ENCODE results near the gene GRAMD1B.

GRAMD1B gene

GRCh38 chr11:123429913-123430720 is at the start of gene GRAMD1B:
TSS of gene GRAMD1B (plus strand) at chr11:123430269. CDS start at chr11:123430793, 524 bp downstream.
- DNase-seq, result peak; percentile 12

DNA sequence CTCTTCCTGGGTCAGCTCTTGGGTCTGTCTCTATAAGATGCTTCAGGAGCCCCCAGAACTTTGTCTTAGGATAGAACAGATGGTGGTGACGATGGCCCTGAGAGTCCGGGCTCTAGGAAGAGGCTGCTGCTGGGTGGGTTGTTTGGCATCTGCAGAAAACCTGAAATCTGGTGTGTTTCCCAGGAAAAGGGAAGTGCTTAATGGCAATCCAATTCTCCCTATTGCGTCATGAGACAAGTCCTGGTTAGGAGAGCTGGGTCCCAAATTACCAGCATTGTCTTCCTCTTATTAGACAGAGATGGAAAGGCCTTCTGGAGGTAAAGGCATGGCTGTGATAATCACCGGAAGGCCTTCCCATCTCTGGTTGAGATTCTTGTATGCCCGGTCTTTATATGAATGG is 48.9 kb upstream of the GRAMD1B start:
- DNase-seq, result no peak

DNA sequence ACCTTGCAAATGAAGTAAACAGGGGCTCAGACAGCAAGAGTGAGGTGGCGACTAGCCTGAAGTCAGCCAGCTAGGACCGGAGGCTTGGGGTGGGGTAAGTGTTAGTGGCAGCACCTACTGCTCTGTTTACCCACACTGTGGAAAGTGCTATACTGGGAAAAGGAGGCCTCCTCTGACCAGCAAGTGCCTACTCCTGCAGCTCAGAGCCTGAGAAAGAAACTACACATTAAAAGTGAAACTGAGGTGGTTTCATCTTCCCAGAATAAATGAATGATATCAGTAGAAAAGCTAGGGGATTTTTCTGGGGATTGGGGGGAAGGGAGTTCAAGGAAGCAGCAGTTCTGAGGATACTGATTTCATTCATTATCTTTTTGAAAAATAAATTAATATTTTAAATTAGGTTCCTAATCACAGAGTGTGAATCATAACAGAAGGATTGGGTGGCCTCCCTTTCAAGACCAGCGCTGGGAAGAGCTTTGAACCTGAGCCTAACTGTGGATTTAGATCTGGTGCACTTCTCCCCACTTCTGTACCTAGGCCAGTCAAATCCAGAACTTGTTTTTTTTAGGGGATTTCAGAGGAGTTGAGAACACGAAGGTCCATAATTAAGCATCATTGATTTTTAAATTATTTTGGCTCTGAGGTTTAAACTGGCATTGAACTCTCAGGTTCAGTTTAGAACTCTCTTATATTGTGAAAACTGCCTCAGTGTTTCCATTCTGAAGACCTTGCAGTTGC is 48.1 kb upstream of the GRAMD1B start:
- DNase-seq, result no peak

GRCh38 chr11:123382555-123383074 is 47.5 kb upstream of the GRAMD1B start:
- DNase-seq, result no peak

DNA sequence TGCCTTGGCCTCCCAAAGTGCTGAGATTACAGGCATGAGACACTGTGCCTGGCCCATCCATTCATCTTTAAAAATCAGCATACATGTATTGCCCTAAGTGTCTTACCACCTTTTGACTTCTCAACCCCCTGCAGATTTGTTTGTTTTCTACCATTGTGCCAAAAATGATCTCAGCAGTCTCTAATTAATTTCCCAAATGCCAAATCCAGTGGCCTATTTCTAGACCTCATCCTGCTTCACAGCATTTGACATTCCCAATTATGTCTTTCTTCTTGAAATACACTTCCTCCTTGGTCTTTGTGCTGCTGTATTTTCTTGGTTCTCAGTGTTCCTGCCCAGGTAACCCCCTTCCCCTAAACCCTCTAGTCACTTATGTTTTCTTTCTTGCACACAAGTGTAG is 46.0 kb upstream of the GRAMD1B start:
- DNase-seq, result no peak

- no peak for DNase-seq
These were observed 43.1 kb upstream of the GRAMD1B start for GRCh38 chr11:123386796-123387510.

GRCh38 chr11:123388640-123389039 is 41.4 kb upstream of the GRAMD1B start:
- no peak for DNase-seq

DNA sequence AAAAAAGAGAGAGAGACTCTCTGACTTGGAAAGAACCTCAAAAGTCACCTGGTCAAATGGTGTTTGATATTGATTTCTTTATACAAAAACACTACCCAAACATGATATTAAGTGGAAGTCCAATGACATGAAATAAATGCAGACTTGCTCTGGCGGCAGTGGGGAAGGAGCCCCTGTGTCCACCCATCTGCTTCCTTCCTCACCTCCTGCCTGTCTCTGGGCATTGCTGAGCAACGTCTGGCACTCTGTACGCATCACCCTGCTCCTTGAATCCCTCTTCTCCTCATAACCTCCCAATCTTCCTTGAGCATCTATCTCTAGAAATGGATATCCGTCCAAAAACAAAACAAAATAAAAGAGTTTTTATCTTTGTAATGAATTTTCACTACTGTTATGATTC is 39.9 kb upstream of the GRAMD1B start:
- DNase-seq, result no peak

DNA sequence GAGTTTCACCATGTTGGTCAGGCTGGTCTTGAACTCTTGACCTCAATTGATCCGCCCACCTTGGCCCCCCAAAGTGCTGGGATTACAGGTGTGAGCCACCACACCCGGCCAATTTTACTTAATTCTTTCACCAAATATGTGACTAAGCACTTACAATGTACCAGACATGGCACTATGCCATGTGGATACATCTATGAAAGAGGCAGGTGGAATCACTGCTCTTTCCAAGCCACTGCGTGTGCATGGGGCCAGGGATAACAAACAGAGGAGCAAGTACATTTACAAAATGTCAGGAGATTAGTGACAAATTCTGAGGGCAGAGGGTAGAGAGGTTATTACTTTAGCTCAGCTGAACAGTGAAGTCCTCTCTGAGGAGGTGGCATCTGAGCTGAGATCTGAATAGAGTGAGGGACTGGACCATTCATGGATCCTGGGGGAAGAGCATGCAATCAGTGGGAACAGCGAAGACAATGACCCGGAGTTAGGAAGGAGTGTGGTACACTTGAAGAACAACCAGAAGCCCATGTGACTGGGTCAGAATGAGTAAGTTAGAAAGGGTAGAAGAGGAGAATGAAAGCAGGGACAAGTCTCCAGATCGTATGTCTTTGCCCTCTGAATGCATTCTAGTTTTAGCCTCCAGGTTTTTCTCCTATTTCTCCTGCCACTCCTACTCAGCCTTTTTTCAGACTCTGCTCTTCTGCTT is 38.3 kb upstream of the GRAMD1B start:
- no peak for DNase-seq

DNA sequence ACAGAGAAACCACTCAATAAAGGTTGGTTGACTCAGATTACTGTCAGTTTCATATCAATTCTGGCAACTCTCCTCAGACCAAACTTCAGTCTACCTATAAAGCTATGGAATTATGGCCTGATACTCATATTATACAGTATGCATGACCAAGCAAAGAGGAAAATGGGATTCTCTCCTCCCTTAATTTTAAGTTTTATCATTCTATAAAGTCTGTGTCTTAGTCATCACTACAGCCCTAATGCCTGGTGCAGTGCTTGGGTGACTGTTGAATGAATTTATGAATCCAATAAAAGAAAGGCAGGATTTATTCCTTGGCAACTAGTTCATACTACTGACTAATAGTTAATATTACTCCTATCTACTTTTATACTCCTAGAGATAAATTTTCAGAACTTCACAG is 37.6 kb upstream of the GRAMD1B start:
- DNase-seq, result no peak

DNA sequence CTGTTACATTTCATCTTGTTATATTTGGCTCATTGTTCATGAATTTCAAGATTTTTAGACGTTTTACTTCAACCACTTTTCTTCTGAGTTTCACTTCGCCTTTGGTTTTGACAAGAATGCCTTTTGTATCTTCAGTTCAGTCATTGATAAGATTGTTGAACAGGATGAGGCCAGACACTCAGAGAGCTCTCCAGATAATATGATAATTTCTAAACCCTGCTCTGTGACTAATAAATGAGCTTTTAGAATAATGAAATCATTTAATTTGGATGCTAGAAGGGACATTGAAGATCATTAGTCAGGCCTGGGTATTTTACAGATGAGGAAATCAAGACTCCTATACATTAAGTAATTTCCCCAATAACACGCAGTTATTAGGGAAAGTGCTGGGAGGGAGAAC is 37.2 kb upstream of the GRAMD1B start:
- no peak for DNase-seq

GRCh38 chr11:123393312-123393927 is 36.6 kb upstream of the GRAMD1B start:
- no peak for DNase-seq

GRCh38 chr11:123404676-123405075 is 25.4 kb upstream of the GRAMD1B start:
- DNase-seq, result no peak

DNA sequence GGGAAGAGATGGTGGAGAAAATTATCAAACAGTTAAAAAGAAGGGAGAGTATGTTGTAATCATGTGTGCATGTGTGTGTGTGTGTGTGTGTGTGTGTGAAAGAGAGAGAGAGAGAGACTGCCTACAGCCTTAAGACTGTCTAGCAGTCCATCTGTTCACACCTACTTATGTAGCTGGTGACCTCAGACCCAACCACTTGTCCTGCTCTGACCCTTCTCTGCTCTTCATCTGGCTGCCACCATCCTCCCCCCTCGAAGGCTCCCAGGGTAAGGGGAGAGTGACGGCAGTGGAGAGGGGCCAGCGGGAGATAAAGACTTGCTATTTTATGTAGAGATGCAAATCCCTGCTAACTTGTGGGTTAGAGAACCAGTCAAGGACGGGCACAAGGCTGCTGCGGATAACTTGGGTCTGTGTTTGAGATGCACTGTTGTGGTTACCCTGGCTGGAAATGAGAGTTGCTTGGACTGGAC is 24.9 kb upstream of the GRAMD1B start:
- DNase-seq, result no peak

GRCh38 chr11:123406441-123407129 is 23.5 kb upstream of the GRAMD1B start:
- no peak for DNase-seq

DNA sequence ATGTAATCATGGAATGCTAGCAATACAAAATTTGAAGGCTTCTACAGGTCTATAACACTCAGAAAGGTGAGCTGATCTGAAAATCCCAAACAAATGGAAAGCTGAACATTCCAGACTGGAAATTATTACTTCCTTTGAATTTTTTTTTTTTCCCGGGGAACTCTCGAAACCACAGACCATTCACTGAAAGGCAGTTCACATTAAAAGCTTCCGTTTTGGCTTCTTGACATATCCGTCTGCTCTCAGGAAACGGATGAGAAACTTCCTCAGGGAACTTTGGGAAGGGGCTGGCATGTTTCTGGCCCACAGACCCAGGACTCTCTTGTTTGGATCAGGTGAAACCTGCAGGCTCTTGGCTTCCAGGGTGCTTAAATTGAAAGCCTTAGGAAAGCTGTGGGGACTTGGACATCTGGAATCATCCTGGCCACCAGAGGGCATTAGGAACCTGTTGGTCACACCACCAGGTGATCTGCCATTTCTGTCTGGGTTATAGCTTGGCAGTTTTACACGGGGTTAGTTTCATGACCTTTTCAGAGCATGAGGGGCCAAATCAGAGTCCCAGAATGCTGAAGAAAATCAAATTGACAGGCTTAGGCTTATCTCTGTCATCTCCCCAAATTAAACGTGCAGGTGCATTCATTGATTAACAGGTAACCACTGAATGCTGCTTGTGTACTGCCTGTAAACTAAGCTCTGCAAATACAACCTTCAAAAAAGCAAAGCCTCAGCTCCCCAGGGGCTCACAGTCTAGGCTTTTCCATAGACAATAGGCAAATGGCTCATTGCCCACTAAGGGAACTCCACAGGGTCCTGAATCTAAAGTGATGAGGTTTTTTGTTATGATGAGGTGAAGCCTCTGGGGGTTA is 22.7 kb upstream of the GRAMD1B start:
- DNase-seq, result peak; percentile 48

DNA sequence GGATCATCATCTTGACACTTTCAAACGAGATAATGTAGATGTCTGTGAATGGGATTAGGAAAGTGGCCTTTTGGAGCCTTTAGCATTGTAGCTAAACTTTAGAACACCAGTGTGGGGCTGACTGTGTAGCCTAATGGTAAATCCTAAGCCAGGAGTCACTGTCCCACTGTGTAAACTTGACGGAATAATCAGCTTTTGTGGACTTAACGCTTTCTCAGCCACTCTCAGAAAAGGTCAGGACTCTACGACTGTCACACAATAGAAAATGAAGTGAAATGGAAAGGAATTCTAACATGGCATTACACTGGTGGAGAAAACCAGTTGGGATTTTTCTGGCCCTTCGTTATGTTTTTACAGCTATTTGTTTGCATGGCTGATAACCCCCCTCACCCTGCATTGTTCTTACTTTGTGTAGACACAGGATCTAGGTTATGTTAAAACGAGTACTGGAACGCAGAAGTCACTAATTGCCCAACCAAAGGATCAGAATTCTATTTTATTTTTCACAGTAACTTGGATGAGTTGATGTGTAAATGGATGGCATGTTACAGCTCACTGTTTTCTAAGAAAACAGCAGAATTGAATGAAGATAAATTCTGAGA is 22.0 kb upstream of the GRAMD1B start:
- no peak for DNase-seq

- no peak for DNase-seq
These were observed 21.2 kb upstream of the GRAMD1B start for GRCh38 chr11:123408619-123409455.
